HG02981 (cell line): Measurements from ENCODE around the gene B3GNT2.

Source experiments
- ATAC-seq: cut with Tn5 transposase; IDR thresholded peaks from one replicate; pipeline ENCODE4 v1.9.1; 2021; ENCODE audit warnings: mild to moderate bottlenecking, moderate library complexity; ENCODE audit not compliant: unreplicated experiment

B3GNT2 gene

GRCh38 chr2:62202729-62203128, 6.8 kb downstream of the B3GNT2 start:
- ATAC-seq, result no peak

GRCh38 chr2:62203459-62203858, 7.5 kb downstream of the B3GNT2 start:
- no peak for ATAC-seq

- no peak for ATAC-seq
Observed at GRCh38 chr2:62204998-62205496, 9.1 kb downstream of the B3GNT2 start.

GRCh38 chr2:62205554-62205953, 9.6 kb downstream of the B3GNT2 start:
- ATAC-seq, result no peak

GRCh38 chr2:62206024-62206423, 10.1 kb downstream of the B3GNT2 start:
- no peak for ATAC-seq

- ATAC-seq, result no peak
Observed at GRCh38 chr2:62207491-62207890, 11.6 kb downstream of the B3GNT2 start.

- ATAC-seq, result no peak
Observed at GRCh38 chr2:62208074-62208757, 12.3 kb downstream of the B3GNT2 start.

- ATAC-seq, result no peak
Observed at GRCh38 chr2:62208758-62209114, 12.8 kb downstream of the B3GNT2 start.

- no peak for ATAC-seq
Observed at GRCh38 chr2:62209427-62209991, 13.6 kb downstream of the B3GNT2 start.

GRCh38 chr2:62215306-62216064, 19.6 kb downstream of the B3GNT2 start:
- no peak for ATAC-seq

- no peak for ATAC-seq
Observed at GRCh38 chr2:62216113-62216512, 20.2 kb downstream of the B3GNT2 start.

GRCh38 chr2:62216616-62217015, 20.7 kb downstream of the B3GNT2 start:
- no peak for ATAC-seq

- ATAC-seq, result no peak
Observed at GRCh38 chr2:62217421-62217820, 21.5 kb downstream of the B3GNT2 start.

GRCh38 chr2:62217970-62218369, 22.1 kb downstream of the B3GNT2 start:
- ATAC-seq, result no peak

GRCh38 chr2:62219407-62220159, 23.7 kb downstream of the B3GNT2 start:
- no peak for ATAC-seq

- no peak for ATAC-seq
Observed at GRCh38 chr2:62221141-62221540, 25.2 kb downstream of the B3GNT2 start.

- no peak for ATAC-seq
Observed at GRCh38 chr2:62222171-62222570, 26.3 kb downstream of the B3GNT2 start.

- no peak for ATAC-seq
Observed at GRCh38 chr2:62222674-62223073, 26.8 kb downstream of the B3GNT2 start.

GRCh38 chr2:62224976-62225375, 29.1 kb downstream of the B3GNT2 start:
- ATAC-seq, result no peak

GRCh38 chr2:62227386-62228075, 31.6 kb downstream of the B3GNT2 start:
- ATAC-seq, result no peak
